Stimulated activated CD4-positive, alpha-beta T cell treated with anti-CD3 and anti-CD28 coated beads, Interleukin-1b, Interleukin-23, amount 100 ng/mL, for 48 hours (primary cell): ENCODE measurements around the gene YIF1B.

Experiments
- DNase-seq: peaks from one replicate; pipeline ENCODE4 v3.0.0-alpha.2; 2020

Gene YIF1B

GRCh38 chr19:38303517-38304351, 12.0 kb downstream of the YIF1B start, which contains the start of gene C19orf33:
Gene C19orf33 (plus strand): TSS chr19:38304251. CDS start chr19:38304262, 11 bp downstream.
- DNase-seq, result no peak

GRCh38 chr19:38298821-38299680, 16.7 kb downstream of the YIF1B start:
- no peak for DNase-seq

- no peak for DNase-seq
These were observed 21.7 kb downstream of the YIF1B start for GRCh38 chr19:38294090-38294489.

GRCh38 chr19:38293281-38293680, 22.5 kb downstream of the YIF1B start:
- DNase-seq, result no peak

GRCh38 chr19:38291855-38292254, 23.9 kb downstream of the YIF1B start:
- no peak for DNase-seq

- no peak for DNase-seq
These were observed 25.1 kb downstream of the YIF1B start for GRCh38 chr19:38290631-38291147.

GRCh38 chr19:38289955-38290354, 25.8 kb downstream of the YIF1B start:
- DNase-seq, result no peak

- DNase-seq, result no peak
These were observed 27.5 kb downstream of the YIF1B start for GRCh38 chr19:38288123-38288855.

GRCh38 chr19:38287604-38288003, 28.1 kb downstream of the YIF1B start:
- no peak for DNase-seq

- no peak for DNase-seq
These were observed 30.2 kb downstream of the YIF1B start for GRCh38 chr19:38285567-38285966.

GRCh38 chr19:38284422-38284821, 31.3 kb downstream of the YIF1B start:
- DNase-seq, result no peak

- DNase-seq, result no peak
These were observed 32.5 kb downstream of the YIF1B start for GRCh38 chr19:38283271-38283670.

GRCh38 chr19:38281811-38282566, 33.8 kb downstream of the YIF1B start:
- DNase-seq, result no peak

- no peak for DNase-seq
These were observed 35.5 kb downstream of the YIF1B start for GRCh38 chr19:38280030-38280921.

- no peak for DNase-seq
These were observed 37.0 kb downstream of the YIF1B start for GRCh38 chr19:38278751-38279150.

- DNase-seq, result no peak
These were observed 37.6 kb downstream of the YIF1B start for GRCh38 chr19:38277969-38278680.

GRCh38 chr19:38277549-38277948, 38.2 kb downstream of the YIF1B start:
- DNase-seq, result no peak

- DNase-seq, result no peak
These were observed 38.7 kb downstream of the YIF1B start for GRCh38 chr19:38276942-38277517.

GRCh38 chr19:38274739-38275138, 41.0 kb downstream of the YIF1B start:
- DNase-seq, result no peak

- no peak for DNase-seq
These were observed 42.2 kb downstream of the YIF1B start for GRCh38 chr19:38273499-38273898.
